BJ (cell line): ENCODE data around the gene FGF14. TPM values are rescaled to one million over a fixed set of nuclear protein-coding genes. Genes with fewer than 3 reads are reported as not detected.

ENCODE experiments used
- CTCF ChIA-PET: fragments of 350-600 bp; formaldehyde crosslinking; extraction: SDS; loops from one replicate; lab custom pipeline; 2021; ENCODE audit warnings: antibody characterized with exemption, inconsistent platforms; lab: Yijun Ruan, JAX
- POLR2A ChIA-PET: fragments of 300-600 bp; sonication (Branson Sonifier 250); formaldehyde crosslinking; extraction: SDS; loops from one replicate; lab custom pipeline; 2021; ENCODE audit warnings: antibody characterized with exemption; lab: Charles Lee
- DNase-seq: peaks from one replicate; pipeline ENCODE4 v3.0.0-alpha.2; 2011; ENCODE audit warnings: low read depth
- H3K27me3 ChIP-seq: 2 replicates; pipeline ENCODE4 v1.6.0; 2011; ENCODE audit warnings: low read length; ENCODE audit not compliant: control insufficient read depth, insufficient read depth
- H3K36me3 ChIP-seq: 2 replicates; pipeline ENCODE4 v1.5.1; 2011; ENCODE audit warnings: low read length; ENCODE audit not compliant: control insufficient read depth, insufficient read depth
- H3K4me3 ChIP-seq: 2 replicates; pipeline ENCODE4 v1.5.1; 2011; ENCODE audit warnings: low read depth, mild to moderate bottlenecking, control low read depth, low read length
- polyA plus RNA-seq: library from polyadenylated mRNA; depleted of rRNA; stranded (reverse); fragments of >200 nt; gene quantifications from 2 replicates; pipeline ENCODE4 v1.2.3, GENCODE V29; 2011
- TF ChIP-seq, protein P1 (sequence below): IDR thresholded peaks from 2 replicates; pipeline ENCODE4 v1.5.1; 2011; ENCODE audit warnings: low read depth, mild to moderate bottlenecking, control low read depth, inconsistent platforms, low read length, moderate library complexity; ENCODE audit not compliant: insufficient read depth

FGF14 gene
- polyA plus RNA-seq, 1 experiment, result 0.01 TPM

DNA sequence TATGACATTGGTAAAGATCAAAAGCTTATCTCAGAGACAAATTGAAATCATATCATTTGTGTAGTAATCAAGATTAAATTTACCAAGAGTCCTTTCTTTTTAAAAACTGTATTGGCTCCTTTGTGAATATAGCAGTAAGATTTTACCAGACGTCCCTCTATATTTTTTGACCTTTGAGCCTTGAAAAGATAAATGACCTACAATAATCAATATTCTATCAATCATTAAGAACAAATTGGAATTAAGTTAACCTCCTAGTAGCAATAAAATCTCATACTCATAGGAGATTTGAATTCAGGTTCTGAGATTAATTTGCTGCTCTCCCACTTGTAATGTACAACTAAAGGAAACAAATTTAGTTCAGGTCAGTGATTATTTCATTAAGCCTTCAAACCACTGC is 78.3 kb downstream of the FGF14 start:
- no peak for DNase-seq
- H3K4me3 ChIP-seq, result no peak overlapping the region
- TF ChIP-seq, protein P1, sequence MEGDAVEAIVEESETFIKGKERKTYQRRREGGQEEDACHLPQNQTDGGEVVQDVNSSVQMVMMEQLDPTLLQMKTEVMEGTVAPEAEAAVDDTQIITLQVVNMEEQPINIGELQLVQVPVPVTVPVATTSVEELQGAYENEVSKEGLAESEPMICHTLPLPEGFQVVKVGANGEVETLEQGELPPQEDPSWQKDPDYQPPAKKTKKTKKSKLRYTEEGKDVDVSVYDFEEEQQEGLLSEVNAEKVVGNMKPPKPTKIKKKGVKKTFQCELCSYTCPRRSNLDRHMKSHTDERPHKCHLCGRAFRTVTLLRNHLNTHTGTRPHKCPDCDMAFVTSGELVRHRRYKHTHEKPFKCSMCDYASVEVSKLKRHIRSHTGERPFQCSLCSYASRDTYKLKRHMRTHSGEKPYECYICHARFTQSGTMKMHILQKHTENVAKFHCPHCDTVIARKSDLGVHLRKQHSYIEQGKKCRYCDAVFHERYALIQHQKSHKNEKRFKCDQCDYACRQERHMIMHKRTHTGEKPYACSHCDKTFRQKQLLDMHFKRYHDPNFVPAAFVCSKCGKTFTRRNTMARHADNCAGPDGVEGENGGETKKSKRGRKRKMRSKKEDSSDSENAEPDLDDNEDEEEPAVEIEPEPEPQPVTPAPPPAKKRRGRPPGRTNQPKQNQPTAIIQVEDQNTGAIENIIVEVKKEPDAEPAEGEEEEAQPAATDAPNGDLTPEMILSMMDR, result no peak
- CTCF ChIA-PET, result interaction anchor here (0.7 to 1.2 kb wide), 2 partner anchors 17 to 1130 kb away, joined by 3 read pairs; no protein-coding TSS in a partner anchor
- H3K36me3 ChIP-seq, result no peaks in the 10 kb centered on the region
- POLR2A ChIA-PET, result no interaction called here
- H3K27me3 ChIP-seq, result no peaks in the 10 kb centered on the region

DNA sequence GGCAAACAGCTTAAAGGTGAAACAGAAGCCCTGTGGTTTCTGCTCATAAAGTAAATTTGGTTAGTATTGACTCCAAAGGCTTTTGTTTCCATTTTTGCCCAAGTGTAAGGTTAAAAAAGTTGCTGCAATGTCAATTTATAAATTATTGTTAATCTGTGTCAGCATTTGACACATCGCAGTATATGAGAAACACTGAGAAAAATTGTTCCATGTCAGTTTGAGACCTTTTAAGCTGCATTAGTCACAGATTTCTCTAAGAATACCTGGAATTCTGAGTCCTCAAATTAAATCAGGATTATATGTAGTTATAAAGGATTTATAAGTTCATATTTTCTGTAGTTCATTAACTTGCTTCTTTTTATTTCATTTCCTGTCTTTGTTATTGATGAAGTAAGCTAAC is 78.8 kb downstream of the FGF14 start:
- Histone ChIP-seq H3K36me3 (no peaks in the 10 kb centered on the region), H3K4me3 (no peak overlapping the region), H3K27me3 (no peaks in the 10 kb centered on the region)
- CTCF ChIA-PET, result interaction anchor here (0.7 to 1.2 kb wide), 2 partner anchors 16 to 1129 kb away, joined by 3 read pairs; no protein-coding TSS in a partner anchor
- TF ChIP-seq, protein P1, result no peak
- no peak for DNase-seq
- POLR2A ChIA-PET, result no interaction called here

DNA sequence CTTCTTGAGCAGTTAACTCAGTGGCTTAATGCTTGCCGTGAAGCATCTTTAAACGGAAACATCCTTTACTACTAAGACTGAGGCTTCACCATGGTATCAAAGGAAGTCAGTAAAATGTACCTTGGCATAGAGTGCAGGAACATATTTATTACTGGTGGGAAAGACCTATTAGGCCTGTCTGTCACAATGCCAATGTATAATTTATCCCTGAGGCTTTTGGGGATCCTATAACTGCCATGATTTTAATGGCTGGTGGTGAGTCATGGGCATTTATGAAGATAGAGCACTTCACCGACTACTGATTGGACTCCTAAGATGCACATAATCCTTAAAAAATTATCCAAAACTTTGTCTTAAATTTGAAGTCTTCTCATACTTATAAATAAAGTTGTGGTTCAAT is 79.6 kb downstream of the FGF14 start:
- no peak for DNase-seq
- Histone ChIP-seq H3K36me3 (no peaks in the 10 kb centered on the region), H3K27me3 (no peaks in the 10 kb centered on the region), H3K4me3 (no peak overlapping the region)
- ChIA-PET POLR2A (no interaction called here), CTCF (interaction anchor here (1.2 kb wide), 1 partner anchor 16 kb away, joined by 3 read pairs; no protein-coding TSS in a partner anchor)
- TF ChIP-seq, protein P1, result no peak

DNA sequence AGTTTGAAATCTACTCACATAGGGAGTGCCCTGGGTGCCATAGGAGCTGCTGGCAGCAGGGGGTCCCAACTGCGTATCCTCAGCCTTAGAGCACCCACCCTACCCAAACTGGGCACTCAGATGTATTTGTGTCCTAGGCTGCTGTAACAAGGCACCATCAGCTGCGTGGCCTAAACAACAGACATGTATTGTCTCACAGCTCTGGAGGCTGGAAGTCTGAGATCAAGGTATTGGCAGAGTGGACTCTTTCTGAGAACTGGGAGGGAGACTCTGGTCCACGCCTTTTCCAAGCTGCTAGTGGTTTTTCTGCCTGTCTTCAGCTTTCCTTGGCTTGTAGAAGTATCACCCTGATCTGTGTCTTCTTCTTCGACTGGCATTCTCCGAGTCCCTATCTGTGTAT is 83.6 kb downstream of the FGF14 start:
- ChIA-PET POLR2A (no interaction called here), CTCF (interaction anchor here (0.6 to 0.8 kb wide), 2 partner anchors 64 to 79 kb away, joined by 3 read pairs; no protein-coding TSS in a partner anchor)
- no peaks in the 10 kb centered on the region for H3K36me3 ChIP-seq
- no peaks in the 10 kb centered on the region for H3K27me3 ChIP-seq
- TF ChIP-seq, protein P1, result no peak
- H3K4me3 ChIP-seq, result no peak overlapping the region
- no peak for DNase-seq

DNA sequence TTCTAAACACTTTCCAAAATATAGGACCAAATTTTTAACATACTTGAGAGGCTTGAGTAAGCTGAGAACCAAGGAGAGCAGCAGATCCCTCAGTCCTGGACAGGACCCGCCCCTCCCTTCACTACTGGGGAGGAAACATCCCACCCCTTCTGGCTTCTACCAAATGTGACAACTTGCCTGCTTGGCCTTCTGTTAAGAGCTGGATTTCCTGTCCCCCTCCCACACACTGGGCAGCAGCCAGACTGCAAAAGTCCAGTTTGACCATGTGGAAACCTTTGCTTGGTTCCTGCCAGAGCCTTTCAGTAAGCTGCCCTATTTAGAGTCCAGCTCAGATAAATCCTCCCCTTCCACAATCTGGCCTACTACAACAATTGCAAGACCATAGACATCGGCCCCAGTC is 84.3 kb downstream of the FGF14 start:
- H3K27me3 ChIP-seq, result no peaks in the 10 kb centered on the region
- TF ChIP-seq, protein P1, result no peak
- POLR2A ChIA-PET, result no interaction called here
- no peak overlapping the region for H3K4me3 ChIP-seq
- DNase-seq, result no peak
- H3K36me3 ChIP-seq, result no peaks in the 10 kb centered on the region
- CTCF ChIA-PET, result interaction anchor here (0.8 kb wide), 1 partner anchor 63 kb away, joined by 3 read pairs; no protein-coding TSS in a partner anchor
